CMK (cell line): ENCODE results near the gene AGFG2.
"Not testable (repeated sequence)": the region's sequence is repeated elsewhere in the genome, so short reads cannot be mapped to it uniquely, and the experiment has no call there.

Experiments used
- DNase-seq: peaks from one replicate; pipeline ENCODE4 v3.0.0-alpha.2; 2010; ENCODE audit warnings: low read depth

The AGFG2 gene

DNA sequence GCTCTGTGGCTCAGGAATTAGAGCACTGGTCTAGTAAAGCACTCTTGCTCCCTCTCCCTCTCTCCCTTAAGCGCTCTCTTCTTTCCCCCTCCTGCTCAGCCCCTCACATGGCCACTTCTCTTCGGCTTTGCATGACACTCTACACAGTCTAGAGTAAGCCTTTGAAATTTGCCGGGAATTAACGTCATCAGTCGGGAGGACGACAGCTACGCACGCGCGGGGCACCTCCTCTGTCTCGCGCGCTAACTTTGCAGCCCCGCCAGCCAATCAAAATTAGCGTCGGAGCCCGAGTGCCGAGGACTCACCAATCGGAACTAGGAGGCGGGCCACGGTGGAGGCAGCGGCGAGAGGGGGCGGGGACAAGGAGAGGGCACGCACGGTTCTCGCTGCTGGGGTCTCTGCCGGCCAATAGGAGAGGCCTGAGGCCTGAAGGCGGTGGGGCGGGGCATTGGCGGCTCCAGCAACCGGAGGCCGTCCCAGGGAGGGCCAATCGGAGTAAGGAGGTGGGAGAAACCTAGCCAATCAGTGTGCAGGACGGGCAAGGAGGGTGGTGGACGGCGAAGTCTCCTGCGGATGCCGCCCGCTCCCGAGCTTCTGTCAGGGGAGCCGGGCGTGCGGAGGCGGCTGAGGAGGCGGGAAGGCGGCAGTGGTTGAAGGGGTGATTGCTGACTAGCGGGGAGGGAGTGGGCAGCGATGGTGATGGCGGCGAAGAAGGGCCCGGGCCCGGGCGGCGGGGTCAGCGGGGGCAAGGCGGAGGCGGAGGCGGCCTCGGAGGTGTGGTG, at the start of gene AGFG2:
Gene AGFG2 (plus strand): TSS at position 550 of the 782 bp plus-strand sequence. CDS start 144 bp downstream, at position 694.
- peak; percentile 98 for DNase-seq

DNA sequence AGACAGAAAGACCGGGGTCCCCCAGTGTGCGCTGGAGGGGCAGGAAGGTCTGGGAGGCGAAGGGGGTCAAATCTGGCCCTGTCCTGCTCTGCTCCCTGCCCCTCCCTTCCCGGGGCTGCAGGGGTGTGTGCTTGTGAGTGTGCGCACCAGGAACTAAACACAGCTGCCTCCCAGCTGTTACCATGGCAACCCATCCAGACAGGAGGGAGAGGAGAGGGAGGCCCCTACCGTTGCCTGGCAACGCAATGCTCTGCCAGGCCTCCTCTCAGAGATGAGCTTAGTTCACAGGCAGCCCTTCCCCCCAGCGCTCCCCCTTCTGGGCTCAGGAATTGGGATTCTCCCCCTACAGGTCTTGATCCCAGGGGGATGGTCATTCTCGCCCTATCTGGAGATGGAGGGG, 49.2 kb upstream of the AGFG2 start:
- no peak for DNase-seq

DNA sequence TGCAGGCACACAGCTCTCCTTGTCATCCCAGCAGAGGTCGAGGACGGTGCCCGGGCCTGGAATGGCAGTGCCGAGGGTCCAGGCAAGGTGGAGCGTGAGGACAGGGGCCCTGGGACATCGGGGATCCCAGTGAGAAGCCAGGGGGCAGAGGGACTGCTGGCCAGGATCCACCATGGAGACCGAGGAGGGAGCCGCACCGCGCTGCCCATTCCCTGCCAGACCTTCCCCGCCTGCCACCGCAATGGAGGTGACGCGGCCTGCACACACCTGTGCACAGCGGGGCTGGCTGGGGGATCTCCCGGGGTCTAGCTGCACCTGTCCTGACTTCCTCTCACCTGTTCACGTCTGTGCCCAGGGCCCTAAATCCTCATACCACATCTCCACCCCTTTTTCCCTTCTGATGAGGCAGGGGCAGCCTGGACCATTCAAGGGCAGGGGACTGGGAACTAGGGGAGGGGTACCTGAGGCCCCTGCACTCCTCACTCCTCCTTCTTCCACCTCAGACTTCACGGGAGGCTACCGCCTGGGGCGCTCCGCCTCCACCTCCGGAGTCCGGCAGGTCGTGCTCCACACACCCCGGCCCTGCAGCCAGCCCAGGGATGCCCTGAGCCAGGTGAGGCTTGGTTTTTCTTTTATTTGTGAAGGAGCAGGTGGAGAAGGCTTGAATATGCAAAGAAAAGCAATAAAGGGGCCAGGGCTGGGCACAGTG, 48.4 kb upstream of the AGFG2 start:
- DNase-seq, result no peak

GRCh38 chr7:100491192-100491578, 47.8 kb upstream of the AGFG2 start:
- no peak for DNase-seq

GRCh38 chr7:100492738-100493475, 46.1 kb upstream of the AGFG2 start:
- no peak for DNase-seq

DNA sequence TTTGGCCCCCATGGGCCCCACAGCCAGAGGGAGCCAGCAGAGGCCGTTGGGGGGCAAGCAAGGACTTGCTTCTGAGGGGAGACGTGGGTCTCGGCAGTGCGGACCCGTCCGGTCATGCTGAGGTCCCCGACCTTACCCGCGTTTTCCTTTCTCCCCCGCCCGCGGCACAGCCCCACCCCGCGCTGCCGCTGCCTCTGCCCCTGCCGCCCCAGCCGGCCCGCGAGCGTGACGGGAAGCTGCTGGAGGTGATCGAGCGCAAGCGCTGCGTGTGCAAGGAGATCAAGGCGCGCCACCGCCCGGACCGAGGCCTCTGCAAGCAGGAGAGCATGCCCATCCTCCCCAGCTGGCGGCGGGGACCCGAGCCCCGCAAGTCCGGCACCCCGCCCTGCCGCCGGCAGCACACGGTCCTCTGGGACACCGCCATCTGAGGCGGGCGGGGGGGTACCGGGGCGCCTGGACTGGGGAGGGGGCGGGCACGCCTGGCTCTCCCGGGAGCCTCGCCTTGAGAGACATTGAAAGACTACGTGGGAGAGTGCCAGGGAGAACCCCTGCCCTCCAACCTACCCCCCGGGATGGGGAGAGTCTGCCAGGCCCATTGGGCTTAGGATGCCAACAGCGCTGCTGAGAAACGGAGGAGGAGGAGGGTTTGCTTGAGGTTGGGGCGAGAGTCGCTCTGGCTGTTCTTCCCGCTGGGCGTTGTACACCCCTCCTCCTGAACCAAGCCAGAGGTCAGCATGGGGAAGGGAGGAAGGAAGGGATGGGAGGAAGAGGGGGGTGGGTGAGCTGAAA, 45.3 kb upstream of the AGFG2 start:
- DNase-seq, result no peak

GRCh38 chr7:100496509-100496908, 42.5 kb upstream of the AGFG2 start:
- DNase-seq, result no peak

DNA sequence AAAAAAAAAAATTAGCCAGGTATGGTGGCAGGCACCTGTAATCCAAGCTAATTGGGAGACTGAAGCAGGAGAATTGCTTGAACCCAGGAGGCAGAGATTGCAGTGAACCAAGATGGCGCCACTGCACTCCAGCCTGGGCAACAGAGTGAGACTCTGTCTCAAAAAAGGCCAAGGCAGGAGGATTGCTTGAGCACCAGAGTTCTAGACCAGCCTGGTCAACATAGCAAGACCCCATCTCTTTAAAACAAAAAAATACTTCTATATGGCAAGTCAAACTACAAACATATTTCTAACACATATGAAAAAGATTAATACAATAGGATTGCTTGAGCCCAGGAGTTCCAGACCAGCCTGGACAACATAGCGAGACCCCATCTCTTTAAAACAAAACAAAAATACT, 38.3 kb upstream of the AGFG2 start:
- DNase-seq, result not testable (repeated sequence)

- DNase-seq, result not testable (repeated sequence)
Measured at GRCh38 chr7:100504031-100504430, 35.0 kb upstream of the AGFG2 start.

DNA sequence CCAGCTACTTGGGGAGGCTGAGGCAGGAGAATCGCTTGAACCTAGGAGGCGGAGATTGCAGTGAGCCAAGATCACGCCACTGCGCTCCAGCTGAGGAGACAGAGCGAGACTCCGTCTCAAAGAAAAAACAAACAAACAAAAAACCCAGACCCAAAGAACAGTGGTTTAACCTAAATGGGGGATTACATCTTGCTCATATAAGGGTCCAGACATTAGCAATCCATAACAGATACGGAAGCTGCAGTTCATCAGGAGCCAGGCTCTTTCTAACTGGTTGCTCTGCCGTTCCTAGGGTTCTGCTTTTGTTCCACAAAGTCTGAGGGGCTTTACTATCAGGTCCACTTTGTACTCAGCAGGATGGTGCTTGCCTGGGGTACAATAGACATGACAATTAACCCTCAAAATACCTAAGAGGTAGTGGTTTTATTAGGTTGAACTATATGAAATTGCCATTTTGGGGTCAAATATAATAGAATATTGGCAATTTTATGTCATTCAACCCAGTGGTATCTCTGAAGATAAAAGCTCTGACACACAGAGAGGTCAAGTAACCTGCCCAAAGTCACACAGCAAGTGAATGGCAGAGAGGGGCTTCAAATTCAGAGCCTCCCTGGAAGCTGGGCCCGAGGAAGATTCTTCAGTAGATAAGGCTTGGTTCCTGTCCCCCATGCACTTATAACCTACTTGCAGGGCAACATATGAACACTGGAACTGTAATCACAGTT, 34.0 kb upstream of the AGFG2 start:
- no peak for DNase-seq

DNA sequence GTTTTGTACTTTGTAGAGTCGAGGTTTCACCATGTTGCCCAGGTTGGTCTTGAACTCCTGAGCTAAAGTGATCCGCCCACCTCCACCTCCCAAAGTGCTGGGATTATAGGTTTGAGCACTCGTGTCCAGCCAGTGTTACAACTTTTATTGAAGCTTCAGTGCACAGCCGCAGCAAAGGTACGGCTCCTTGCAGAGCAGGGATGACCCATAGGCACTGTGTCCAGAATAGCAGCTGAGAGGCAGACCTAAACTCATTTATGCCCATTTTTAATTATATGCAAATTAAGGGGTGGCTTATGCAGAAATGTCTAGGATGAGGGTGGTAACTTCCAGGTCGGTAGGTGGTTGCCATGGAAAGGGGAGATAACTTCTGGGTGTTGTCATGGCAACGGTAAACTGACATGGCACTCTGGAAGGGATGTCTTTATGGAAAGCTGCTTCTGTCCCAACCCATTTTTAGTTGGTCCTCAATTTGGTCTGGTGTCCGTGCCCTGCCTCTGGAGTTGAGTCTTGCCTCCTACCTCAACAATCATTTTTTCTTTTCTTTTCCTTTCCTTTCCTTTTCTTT, 32.6 kb upstream of the AGFG2 start:
- no peak for DNase-seq

DNA sequence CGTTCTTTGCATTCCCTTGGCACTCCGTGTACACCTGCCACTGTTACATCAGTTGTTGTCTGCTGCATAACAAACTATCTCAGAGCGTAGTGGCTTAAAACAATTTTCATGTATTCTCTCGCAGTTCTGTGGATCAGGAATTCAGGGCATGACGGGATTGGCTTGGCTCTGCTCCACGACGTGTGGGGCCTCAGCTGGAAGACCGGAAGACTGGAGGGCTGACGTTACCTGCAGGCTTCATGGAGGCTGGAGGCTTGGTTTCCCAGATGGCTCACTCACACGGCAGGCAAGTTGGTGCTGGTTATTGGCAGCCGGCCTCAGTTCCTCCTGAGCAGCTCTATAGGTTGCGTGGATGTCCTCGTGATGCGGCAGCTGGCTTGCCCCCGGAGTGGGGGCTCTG, 29.8 kb upstream of the AGFG2 start:
- no peak for DNase-seq

- DNase-seq, result no peak
Measured at GRCh38 chr7:100510437-100511239, 28.4 kb upstream of the AGFG2 start.

DNA sequence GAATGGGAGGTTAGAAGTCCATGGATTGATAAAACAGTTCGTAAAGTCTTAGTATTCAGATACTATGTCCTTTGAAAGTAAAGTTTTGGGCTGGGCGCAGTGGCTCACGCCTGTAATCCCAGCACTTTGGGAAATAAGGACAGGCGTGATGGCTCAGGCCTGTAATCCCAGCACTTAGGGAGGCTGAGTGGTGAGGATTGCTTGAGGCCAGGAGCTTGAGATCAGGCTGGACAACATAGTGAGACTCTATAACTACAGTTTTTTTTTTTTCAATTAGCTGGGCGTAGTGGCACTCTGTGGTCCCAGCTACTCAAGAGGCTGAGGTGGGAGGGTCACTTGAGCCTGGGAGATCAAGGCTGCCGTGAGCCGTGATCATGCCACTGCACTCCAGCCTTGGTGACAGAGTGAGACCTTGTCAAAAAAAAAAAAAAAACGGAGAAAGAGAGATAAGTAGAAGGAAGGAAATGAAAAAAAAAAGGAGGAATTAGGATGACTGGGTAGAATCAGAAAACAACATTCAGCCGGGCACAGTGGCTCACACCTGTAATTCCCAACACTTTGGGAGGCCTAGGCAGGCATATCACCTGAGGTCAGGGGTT, 25.7 kb upstream of the AGFG2 start:
- DNase-seq, result no peak

DNA sequence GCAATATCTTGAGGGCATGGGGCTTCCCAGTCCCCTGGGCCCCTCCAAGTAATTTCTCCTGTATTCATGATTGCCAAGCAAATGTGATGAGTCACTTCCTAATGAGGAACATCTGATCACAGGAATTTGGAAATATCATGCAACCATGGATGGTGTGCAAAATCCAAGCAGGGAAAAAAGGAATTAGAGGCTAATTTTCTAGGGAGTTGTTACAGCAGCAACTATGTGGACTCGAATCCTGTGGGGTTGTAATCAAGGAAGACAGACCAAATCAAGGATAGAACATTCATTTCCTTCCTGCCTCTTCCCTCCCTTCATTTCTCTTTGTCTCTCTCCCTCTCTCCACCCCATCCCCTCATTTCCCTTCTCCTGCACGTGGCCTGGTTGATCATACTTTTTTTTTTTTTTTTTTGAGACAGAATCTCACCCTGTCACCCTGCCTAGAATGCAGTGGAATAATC, 23.9 kb upstream of the AGFG2 start:
- DNase-seq, result no peak

GRCh38 chr7:100516135-100516812, 22.7 kb upstream of the AGFG2 start:
- DNase-seq, result no peak

DNA sequence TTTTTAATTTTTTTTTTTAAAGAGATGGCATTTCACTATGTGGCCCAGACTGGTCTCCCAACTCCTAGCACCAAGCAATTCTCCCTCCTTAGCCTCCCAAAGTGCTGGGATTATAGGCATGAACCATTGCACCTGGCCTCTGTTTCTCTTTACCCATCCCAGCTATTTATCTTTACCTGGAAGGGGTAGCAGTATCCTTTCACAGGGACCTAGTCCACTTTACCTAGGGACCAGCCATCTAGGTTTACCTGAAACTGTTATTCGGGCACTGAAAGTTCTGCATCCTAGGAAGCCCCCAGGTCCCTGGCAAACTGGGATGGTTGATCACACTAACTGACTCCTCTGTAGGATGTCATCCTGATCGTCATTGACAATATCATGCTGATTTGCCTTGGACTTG, 21.7 kb upstream of the AGFG2 start:
- no peak for DNase-seq

- no peak for DNase-seq
Measured at GRCh38 chr7:100519580-100519979, 19.4 kb upstream of the AGFG2 start.

- DNase-seq, result no peak
Measured at GRCh38 chr7:100520138-100520537, 18.9 kb upstream of the AGFG2 start.
